DND-41 (cell line): ENCODE results near the gene ZNF235.

ENCODE experiments used
- CTCF ChIP-seq: IDR thresholded peaks from 2 replicates; pipeline ENCODE4 v1.5.1; 2012; ENCODE audit warnings: borderline replicate concordance, low read length, moderate library complexity, mild to moderate bottlenecking; ENCODE audit not compliant: poor library complexity, severe bottlenecking; ENCODE audit errors: extremely low read depth
- EZH2 ChIP-seq: IDR thresholded peaks from 3 replicates; pipeline ENCODE4 v1.6.1; 2012; ENCODE audit warnings: borderline replicate concordance, low read depth, mild to moderate bottlenecking, moderate library complexity, low read length, inconsistent platforms; ENCODE audit not compliant: severe bottlenecking

- no peak for TF ChIP-seq CTCF
- TF ChIP-seq EZH2, result no peak
Measured at GRCh38 chr19:44282846-44283245, 22.0 kb downstream of the ZNF235 start.
